GM12878 (cell line): ENCODE results near the gene SUSD6.

Experiments used
- CEBPZ ChIP-seq: fragments of 150-350 bp; IDR thresholded peaks from 2 replicates; pipeline ENCODE4 v1.6.1; 2016; ENCODE audit warnings: low read depth, low read length
- CTCF ChIP-seq, 3 experiments: IDR thresholded peaks in 2 of 3; conservative IDR thresholded peaks in 1 of 3; 2 replicates each; pipeline ENCODE4 v1.5.1; 2011; ENCODE audit warnings: low read depth in 3 of 3, low read length in 3 of 3, mild to moderate bottlenecking in 3 of 3, control low read depth in 2 of 3, moderate library complexity in 2 of 3, inconsistent platforms in 1 of 3, mixed read lengths in 1 of 3; ENCODE audit not compliant: control insufficient read depth in 2 of 3, insufficient read depth in 1 of 3; ENCODE audit errors: extremely low read depth in 1 of 3
- ETV6 ChIP-seq, 2 experiments: fragments of 450-650 bp in 1 of 2; IDR thresholded peaks in 1 of 2; conservative IDR thresholded peaks in 1 of 2; 2 replicates each; pipeline ENCODE4 v1.6.1; 2014; ENCODE audit warnings: antibody characterized with exemption in 1 of 2, borderline replicate concordance in 1 of 2, low read depth in 1 of 2, mild to moderate bottlenecking in 1 of 2, moderate library complexity in 1 of 2
- FOS ChIP-seq: IDR thresholded peaks from 3 replicates; pipeline ENCODE4 v1.6.1; 2011; ENCODE audit warnings: borderline replicate concordance; ENCODE audit not compliant: insufficient read length; ENCODE audit errors: extremely low read depth
- POLR2AphosphoS5 ChIP-seq: IDR thresholded peaks from 2 replicates; pipeline ENCODE4 v1.6.1; 2011; ENCODE audit warnings: mild to moderate bottlenecking, low read length, inconsistent platforms
- RELA ChIP-seq: fragments of 450-650 bp; IDR thresholded peaks from 2 replicates; pipeline ENCODE4 v1.8.0; 2014; ENCODE audit warnings: borderline replicate concordance; ENCODE audit not compliant: partially characterized antibody
- REST ChIP-seq: IDR thresholded peaks from 2 replicates; pipeline ENCODE4 v1.6.1; 2012; ENCODE audit warnings: mild to moderate bottlenecking, low read depth, low read length
- RFX5 ChIP-seq: IDR thresholded peaks from 2 replicates; pipeline ENCODE4 v1.6.1; 2011; ENCODE audit warnings: low read depth, low read length, improper control_type of control experiment
- TAF1 ChIP-seq: IDR thresholded peaks from 2 replicates; pipeline ENCODE4 v1.6.1; 2011; ENCODE audit warnings: mild to moderate bottlenecking, low read depth, low read length, borderline replicate concordance
- ZBTB40 ChIP-seq: fragments of 450-650 bp; IDR thresholded peaks from 2 replicates; pipeline ENCODE4 v1.6.1; 2016; ENCODE audit warnings: mild to moderate bottlenecking, moderate library complexity, borderline replicate concordance

GRCh38 chr14:69749956-69750355 lies 138.6 kb downstream of the SUSD6 start:
- TF ChIP-seq CEBPZ (no peak), POLR2AphosphoS5 (no peak), CTCF (IDR thresholded peaks at IDR 0.05 in 2 of 3, conservative IDR thresholded peaks at IDR 0.05 in 1 of 3; ENCODE audit: control insufficient read depth in 2 of 3, extremely low read depth in 1 of 3, insufficient read depth in 1 of 3, low read depth in 3 of 3, low read length in 3 of 3) (no peak), ETV6 (conservative IDR thresholded peaks at IDR 0.05 in 1 of 2, IDR thresholded peaks at IDR 0.05 in 1 of 2; ENCODE audit: borderline replicate concordance in 1 of 2, low read depth in 1 of 2) (no peak), REST (no peak), ZBTB40 (no peak), TAF1 (no peak), RFX5 (no peak), RELA (no peak), FOS (no peak)
